Psoas muscle (tissue), 8 donors: ENCODE measurements around the gene UBE3B. TPM values are rescaled to one million over a fixed set of nuclear protein-coding genes. Genes with fewer than 3 reads are reported as not detected.
A peak's percentile ranks its signal among the peaks of the same experiment; 100 is the strongest.

Experiments
- ATAC-seq, 4 donors: fragments of 200-7000 bp; cut with Tn5 transposase; one replicate each; pipeline ENCODE4 v1.9.1; 2020; ENCODE audit warnings: moderate library complexity in 3 of 4, mild to moderate bottlenecking in 2 of 4
- DNase-seq, 2 donors: peaks; one replicate each; pipeline ENCODE4 v3.0.0-alpha.2; 2020
- H3K27ac ChIP-seq: fragments of 200-600 bp; one replicate; pipeline ENCODE4 v1.8.0; 2022
- H3K27me3 ChIP-seq, 3 donors: fragments of 200-600 bp in 1 of 3; one replicate each; pipeline versions ENCODE4 v1.6.1 to v1.8.0; 2013 to 2022; ENCODE audit warnings: low read length in 2 of 3, mild to moderate bottlenecking in 2 of 3, moderate library complexity in 1 of 3; ENCODE audit not compliant: insufficient read depth in 3 of 3
- H3K36me3 ChIP-seq, 2 donors: fragments of 200-600 bp in 1 of 2; one replicate each; pipeline versions ENCODE4 v1.6.1 to v1.8.0; 2013 to 2022; ENCODE audit warnings: low read depth in 1 of 2, mild to moderate bottlenecking in 1 of 2, moderate library complexity in 1 of 2; ENCODE audit not compliant: insufficient read depth in 1 of 2
- H3K4me1 ChIP-seq: fragments of 200-600 bp; one replicate; pipeline ENCODE4 v1.8.0; 2022
- H3K4me3 ChIP-seq: fragments of 200-600 bp; one replicate; pipeline ENCODE4 v1.8.0; 2022; ENCODE audit warnings: mild to moderate bottlenecking
- H3K9me3 ChIP-seq: fragments of 200-600 bp; one replicate; pipeline ENCODE4 v1.8.0; 2022
- CTCF ChIP-seq: fragments of 200-600 bp; IDR thresholded peaks from one replicate; pipeline ENCODE4 v1.8.0; 2022; ENCODE audit warnings: antibody characterized with exemption
- WGBS, 3 donors: extraction: QIAGEN DNeasy Blood & Tissue Kit; methylation state at CpG; one replicate each; pipeline versions ENCODE4 v1.1.6 to v1.1.7; 2013; 5-methylcytosine and 5-hydroxymethylcytosine counted together
- intact Hi-C, 2 donors: fragments of 100-400 bp; cut with DNase I; formaldehyde crosslinking; loops; one replicate each; pipeline versions ENCODE4 v1.11.0 to v1.14.2; 2022
- polyA plus RNA-seq, 3 donors: library from polyadenylated mRNA; stranded (reverse); fragments of 200-250 nt; gene quantifications; one replicate each; pipeline ENCODE4 v1.2.3, GENCODE V29; 2013
- total RNA-seq, 4 donors: library from RNA; stranded (reverse); fragmentation: NEBNext Ultra II Directional in 2 of 4; extraction: Animal tissue kit (Norgen Biotek cat#: 25700) in 2 of 4; gene quantifications; one replicate each; pipeline versions ENCODE4 v1.2.1 to v1.2.4, GENCODE V29; 2021 to 2023
- donor health status: healthy with polysubstance abuse.
- donor health status: DM: no; HTN: no; CAD: no; lungs with moderate emphysema.
- donor health status: Bipolar disorder and iron deficiency.
- donor health status: healthy.
- donor health status: DM: yes; HTN: yes; CAD: no.
- donor health status: DM: no; HTN: no; CAD: no.
- donor health status: DM: no; HTN: no; CAD: no.
- donor health status: DM: yes; HTN: yes; CAD: no.

Gene UBE3B
- total and polyA plus RNA-seq, 7 donors: 13.5 to 50.8 (median 42.6) TPM

DNA sequence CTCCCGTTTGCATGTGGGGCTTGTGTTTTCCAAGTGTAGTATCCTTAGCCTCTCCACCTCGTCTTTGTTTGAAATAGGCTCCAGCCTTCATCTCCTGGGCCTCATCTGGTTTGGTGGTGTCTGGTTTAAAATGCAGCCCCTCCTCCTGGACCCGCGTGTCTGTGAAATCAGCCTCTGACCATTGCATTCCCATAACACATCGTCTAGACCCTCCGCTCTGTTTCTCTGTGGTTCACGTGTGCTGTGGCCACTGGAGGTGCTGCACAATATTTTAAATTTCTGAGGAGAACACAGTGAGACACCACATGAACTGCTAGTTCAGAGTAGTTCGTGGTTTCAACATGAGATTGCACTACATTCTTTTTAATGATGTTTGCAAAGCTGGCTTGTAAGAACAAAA is 35.6 kb downstream of the UBE3B start:
- ATAC-seq (no peak), DNase-seq (no peak)
- no peaks in the 10 kb centered on the region for H3K4me1 ChIP-seq
- H3K27me3 ChIP-seq: no peaks in the 10 kb centered on the region
- H3K27ac ChIP-seq: no peak overlapping the region
- intact Hi-C loops: no loop called here
- 58 to 64% (median 60%) methylated on average over 8 of the region's 8 CpGs for WGBS, 3 donors
- no peak for TF ChIP-seq CTCF
- H3K9me3 ChIP-seq: no peaks in the 10 kb centered on the region
- H3K4me3 ChIP-seq: no peak overlapping the region
- peaks cover 16 to 99% of the 10 kb centered on the region in 2 donors for H3K36me3 ChIP-seq

GRCh38 chr12:109513977-109514376 is 36.5 kb downstream of the UBE3B start:
- TF ChIP-seq CTCF: no peak
- H3K27ac ChIP-seq: no peak overlapping the region
- intact Hi-C loops: no loop called here
- no peak overlapping the region for H3K4me3 ChIP-seq
- H3K9me3 ChIP-seq: no peaks in the 10 kb centered on the region
- H3K27me3 ChIP-seq: no peaks in the 10 kb centered on the region
- 88 to 98% (median 89%) methylated on average over 4 of the region's 4 CpGs for WGBS, 3 donors
- DNase-seq: no peak
- H3K36me3 ChIP-seq: peaks cover 15 to 98% of the 10 kb centered on the region in 2 donors
- peaks cover 5% of the 10 kb centered on the region for H3K4me1 ChIP-seq
- ATAC-seq: no peak

DNA sequence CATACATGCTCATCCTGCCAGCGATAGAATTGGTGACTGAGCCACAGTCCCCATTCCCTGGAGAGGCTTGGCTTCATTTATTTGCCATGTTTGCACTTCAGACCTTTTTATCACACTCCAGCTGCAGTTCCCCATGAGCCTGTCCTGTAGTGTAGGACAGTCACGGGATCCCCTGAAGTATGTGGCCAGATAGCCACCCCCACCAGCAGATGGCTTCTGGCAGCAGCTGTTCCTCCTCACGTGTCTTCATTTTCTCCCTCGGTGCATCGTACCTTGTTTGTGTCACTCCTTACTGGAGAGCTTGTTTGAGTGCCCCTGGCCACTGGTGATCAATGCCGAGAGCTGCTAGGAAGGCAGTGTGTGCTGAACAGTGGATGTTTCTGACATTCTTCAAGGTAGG is 40.2 kb downstream of the UBE3B start:
- ATAC-seq: no peak
- no peak for TF ChIP-seq CTCF
- intact Hi-C loops: loop anchor here (1.0 to 2.0 kb wide), 2 partner anchors 257 to 258 kb away; no protein-coding TSS in a partner anchor
- H3K4me1 ChIP-seq: peaks cover 5% of the 10 kb centered on the region
- WGBS, 3 donors: 52 to 61% (median 53%) methylated on average over 6 of the region's 6 CpGs
- H3K4me3 ChIP-seq: no peak overlapping the region
- no peaks in the 10 kb centered on the region for H3K27me3 ChIP-seq
- H3K36me3 ChIP-seq: peaks cover 10 to 98% of the 10 kb centered on the region in 2 donors
- H3K27ac ChIP-seq: peak overlapping the region; percentile 69
- no peak for DNase-seq
- H3K9me3 ChIP-seq: no peaks in the 10 kb centered on the region

GRCh38 chr12:109518820-109519665 is 41.6 kb downstream of the UBE3B start:
- WGBS, 3 donors: 52 to 58% (median 56%) methylated on average over 11 of the region's 11 CpGs
- DNase-seq (peak; percentile 50 to 74), ATAC-seq (peak; percentile 70 to 86 (median 79))
- peak overlapping the region; percentile 69 for H3K27ac ChIP-seq
- peak; percentile 81 for TF ChIP-seq CTCF
- peaks cover 10 to 97% of the 10 kb centered on the region in 2 donors for H3K36me3 ChIP-seq
- peaks cover 5% of the 10 kb centered on the region for H3K4me1 ChIP-seq
- no peak overlapping the region for H3K4me3 ChIP-seq
- no peaks in the 10 kb centered on the region for H3K27me3 ChIP-seq
- no peaks in the 10 kb centered on the region for H3K9me3 ChIP-seq
- intact Hi-C loops: loop anchor here (1.0 to 2.0 kb wide), 2 partner anchors 256 kb away; no protein-coding TSS in a partner anchor
